Activated T-cell treated with anti-CD3 and anti-CD28 coated beads, Interleukin-2, amount 50 U/mL, for 1 hour (primary cell): ENCODE measurements around the gene EIF5AL1.

Experiments used
- DNase-seq: peaks from one replicate; pipeline ENCODE4 v3.0.0-alpha.2; 2020

EIF5AL1 gene

GRCh38 chr10:79561257-79561656 is 48.9 kb downstream of the EIF5AL1 start:
- no peak for DNase-seq

- DNase-seq: peak; percentile 55
These were observed 49.9 kb downstream of the EIF5AL1 start for GRCh38 chr10:79562135-79562756.

GRCh38 chr10:79563426-79563825 is 51.1 kb downstream of the EIF5AL1 start:
- no peak for DNase-seq
